Panc1 (cell line): ENCODE data around the gene FGR. TPM values are rescaled to one million over a fixed set of nuclear protein-coding genes. Genes with fewer than 3 reads are reported as not detected.

Source experiments
- ATAC-seq: fragments of 200-7000 bp; cut with Tn5 transposase; 2 replicates; pipeline ENCODE4 v1.9.1; 2020; ENCODE audit warnings: mild to moderate bottlenecking, moderate library complexity
- BruUV-seq: library from RNA; stranded (reverse); fragments of 400-500 nt; replicated peaks from 2 replicates; lab custom pipeline; 2021; lab: Mats Ljungman, UMichigan
- CTCF ChIA-PET: fragments of 300-600 bp; sonication (Branson Sonifier 250); formaldehyde crosslinking; loops from one replicate; lab custom pipeline; 2022; ENCODE audit warnings: antibody characterized with exemption; lab: Charles Lee
- POLR2A ChIA-PET: fragments of 300-600 bp; sonication (Branson Sonifier 250); formaldehyde crosslinking; loops from one replicate; lab custom pipeline; 2022; ENCODE audit warnings: antibody characterized with exemption; lab: Charles Lee
- DNase-seq: peaks from one replicate; pipeline ENCODE4 v3.0.0-alpha.2; 2010; ENCODE audit warnings: low read depth, low spot score
- H3K27ac ChIP-seq: 2 replicates; pipeline ENCODE4 v1.5.1; 2011; ENCODE audit warnings: mild to moderate bottlenecking, low read length, inconsistent platforms
- H3K27me3 ChIP-seq: fragments of 200-500 bp; sonication (Bioruptor generic); 2 replicates; pipeline ENCODE4 v1.6.0; 2014; ENCODE audit warnings: low read length, inconsistent platforms; ENCODE audit not compliant: control insufficient read depth, insufficient read depth
- H3K36me3 ChIP-seq: fragments of 200-500 bp; sonication (Bioruptor generic); 2 replicates; pipeline ENCODE4 v1.5.1; 2014; ENCODE audit warnings: inconsistent platforms, mild to moderate bottlenecking, low read length, moderate library complexity; ENCODE audit not compliant: control insufficient read depth, insufficient read depth
- H3K4me1 ChIP-seq: 2 replicates; pipeline ENCODE4 v1.5.1; 2011; ENCODE audit warnings: inconsistent platforms, mild to moderate bottlenecking, low read length, moderate library complexity; ENCODE audit not compliant: control insufficient read depth, insufficient read depth
- H3K4me3 ChIP-seq, 2 experiments: 2 replicates each; pipeline ENCODE4 v1.5.1; 2011 to 2012; ENCODE audit warnings: low read depth in 2 of 2, low read length in 2 of 2, mild to moderate bottlenecking in 2 of 2, inconsistent platforms in 1 of 2, moderate library complexity in 1 of 2
- H3K9me3 ChIP-seq: fragments of 200-500 bp; sonication (Bioruptor generic); 2 replicates; pipeline ENCODE4 v1.5.1; 2014; ENCODE audit warnings: low read depth, mild to moderate bottlenecking, inconsistent platforms, low read length, moderate library complexity; ENCODE audit not compliant: control insufficient read depth, insufficient read depth
- CTCF ChIP-seq: fragments of 450-650 bp; IDR thresholded peaks from 2 replicates; pipeline ENCODE4 v1.5.1; 2017; ENCODE audit warnings: mild to moderate bottlenecking
- POLR2AphosphoS5 ChIP-seq: IDR thresholded peaks from 2 replicates; pipeline ENCODE4 v1.6.1; 2012; ENCODE audit warnings: mild to moderate bottlenecking, low read depth, low read length, moderate library complexity
- REST ChIP-seq, 2 experiments: IDR thresholded peaks; 2 replicates each; pipeline ENCODE4 v1.6.1; 2011 to 2012; ENCODE audit warnings: low read depth in 2 of 2, control low read depth in 1 of 2, low read length in 1 of 2, mild to moderate bottlenecking in 1 of 2, moderate library complexity in 1 of 2; ENCODE audit not compliant: insufficient read depth in 1 of 2
- SIN3A ChIP-seq: IDR thresholded peaks from 2 replicates; pipeline ENCODE4 v1.6.1; 2012; ENCODE audit warnings: low read depth, mild to moderate bottlenecking, low read length, moderate library complexity, borderline replicate concordance; ENCODE audit not compliant: insufficient read depth
- TCF7L2 ChIP-seq: IDR thresholded peaks from 2 replicates; pipeline ENCODE4 v1.6.1; 2011; ENCODE audit warnings: mild to moderate bottlenecking, low read depth, low read length, inconsistent platforms
- in situ Hi-C: cut with HindIII; loops from 2 replicates; pipeline ENCODE4 v1.10.0; 2016; ENCODE audit warnings: low sequenced_read_pairs, low pct_unique_long_range_greater_than_20kb
- intact Hi-C: fragments of 100-400 bp; cut with micrococcal nuclease; formaldehyde crosslinking; loops from one replicate; pipeline ENCODE4 v1.10.0; 2022; ENCODE audit not compliant: unreplicated experiment
- total RNA-seq: library from RNA; stranded (reverse); gene quantifications from one replicate; pipeline ENCODE4 v1.2.1, GENCODE V29; 2021; ENCODE audit not compliant: unreplicated experiment

The FGR gene
- total RNA-seq, 1 experiment from 2014 or later: 0.18 TPM

GRCh38 chr1:27616441-27616840 is 18.5 kb downstream of the FGR start:
- no peaks in the 10 kb centered on the region for H3K4me1 ChIP-seq
- no peaks in the 10 kb centered on the region for H3K36me3 ChIP-seq
- no peaks in the 10 kb centered on the region for H3K9me3 ChIP-seq
- TF ChIP-seq CTCF (no peak), SIN3A (no peak), REST (IDR thresholded peaks at IDR 0.05; ENCODE audit: insufficient read depth in 1 of 2, low read depth in 2 of 2, low read length in 1 of 2) (no peak), POLR2AphosphoS5 (no peak), TCF7L2 (no peak)
- H3K27me3 ChIP-seq: no peaks in the 10 kb centered on the region
- ATAC-seq (no peak), DNase-seq (no peak)
- no peak overlapping the region for H3K4me3 ChIP-seq
- ChIA-PET POLR2A (interaction anchor here (0.6 kb wide), 1 partner anchor 45 kb away, joined by 4 read pairs; no protein-coding TSS in a partner anchor), CTCF (no interaction called here)
- H3K27ac ChIP-seq: no peak overlapping the region
- in situ Hi-C loops: no loop called here
- intact Hi-C loops: no loop called here
- BruUV-seq: no TSS peak

DNA sequence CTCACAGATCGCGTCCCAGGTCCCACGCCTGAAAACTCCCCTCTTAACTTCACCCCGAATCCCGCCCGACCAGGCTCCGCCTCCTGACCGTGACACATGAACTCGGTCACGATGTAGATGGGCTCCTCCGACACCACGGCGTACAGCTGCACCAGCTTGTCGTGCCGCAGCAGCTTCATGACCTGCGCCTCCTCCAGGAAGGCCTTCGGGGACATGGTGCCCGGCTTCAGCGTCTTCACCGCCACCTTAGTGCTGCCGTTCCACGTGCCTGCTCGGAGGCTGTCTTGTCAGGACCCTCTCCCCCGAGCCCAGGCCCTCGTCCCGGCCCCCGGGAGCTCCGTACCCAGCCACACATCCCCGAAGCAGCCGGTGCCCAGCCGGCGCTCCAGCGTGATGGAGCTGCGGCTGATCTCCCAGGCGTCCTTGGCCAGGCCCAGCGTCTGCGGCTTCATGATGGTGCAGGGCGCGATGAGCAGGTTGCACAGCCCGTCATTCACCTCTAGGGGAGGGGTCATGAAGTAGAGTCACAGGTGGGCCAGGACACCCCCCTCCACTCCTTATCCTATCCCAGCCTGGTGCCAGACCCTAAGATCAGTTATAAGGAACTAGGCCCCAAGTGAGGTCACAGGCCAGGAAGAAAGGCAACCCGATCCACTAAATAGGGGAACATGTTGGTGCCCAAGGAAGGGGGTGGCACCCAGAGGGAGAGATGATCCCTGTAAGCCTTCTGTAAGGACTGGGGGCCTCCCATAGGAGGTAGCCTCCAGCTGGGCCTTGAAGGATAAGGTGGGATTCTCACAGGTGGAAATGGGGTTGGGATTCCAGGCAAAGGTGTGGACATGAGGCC is 19.4 kb downstream of the FGR start:
- TF ChIP-seq SIN3A: no peak
- no peak for TF ChIP-seq POLR2AphosphoS5
- no peak for TF ChIP-seq TCF7L2
- TF ChIP-seq REST (IDR thresholded peaks at IDR 0.05; ENCODE audit: insufficient read depth in 1 of 2, low read depth in 2 of 2, low read length in 1 of 2): no peak
- no peak for TF ChIP-seq CTCF
- Histone ChIP-seq H3K27ac (no peak overlapping the region), H3K9me3 (no peaks in the 10 kb centered on the region), H3K27me3 (no peaks in the 10 kb centered on the region), H3K4me1 (no peaks in the 10 kb centered on the region), H3K36me3 (no peaks in the 10 kb centered on the region), H3K4me3 (no peak overlapping the region)
- in situ Hi-C loops: no loop called here
- CTCF ChIA-PET: interaction anchor here (0.7 kb wide), 1 partner anchor 44 kb away, joined by 3 read pairs; no protein-coding TSS in a partner anchor
- POLR2A ChIA-PET: no interaction called here
- DNase-seq (no peak), ATAC-seq (no peak)
- BruUV-seq: no TSS peak
- intact Hi-C loops: no loop called here
